GM19463 (cell line): ENCODE results near the gene ADAP2.
"Not testable (repeated sequence)": the region's sequence is repeated elsewhere in the genome, so short reads cannot be mapped to it uniquely, and the experiment has no call there.

Source experiments
- ATAC-seq: cut with Tn5 transposase; IDR thresholded peaks from one replicate; pipeline ENCODE4 v1.9.1; 2021; ENCODE audit warnings: mild to moderate bottlenecking, moderate library complexity; ENCODE audit not compliant: unreplicated experiment

Gene ADAP2, protein sequence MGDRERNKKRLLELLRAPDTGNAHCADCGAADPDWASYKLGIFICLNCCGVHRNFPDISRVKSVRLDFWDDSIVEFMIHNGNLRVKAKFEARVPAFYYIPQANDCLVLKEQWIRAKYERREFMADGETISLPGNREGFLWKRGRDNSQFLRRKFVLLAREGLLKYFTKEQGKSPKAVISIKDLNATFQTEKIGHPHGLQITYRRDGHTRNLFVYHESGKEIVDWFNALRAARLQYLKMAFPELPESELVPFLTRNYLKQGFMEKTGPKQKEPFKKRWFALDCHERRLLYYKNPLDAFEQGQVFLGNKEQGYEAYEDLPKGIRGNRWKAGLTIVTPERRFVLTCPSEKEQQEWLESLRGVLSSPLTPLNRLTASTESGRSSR

DNA sequence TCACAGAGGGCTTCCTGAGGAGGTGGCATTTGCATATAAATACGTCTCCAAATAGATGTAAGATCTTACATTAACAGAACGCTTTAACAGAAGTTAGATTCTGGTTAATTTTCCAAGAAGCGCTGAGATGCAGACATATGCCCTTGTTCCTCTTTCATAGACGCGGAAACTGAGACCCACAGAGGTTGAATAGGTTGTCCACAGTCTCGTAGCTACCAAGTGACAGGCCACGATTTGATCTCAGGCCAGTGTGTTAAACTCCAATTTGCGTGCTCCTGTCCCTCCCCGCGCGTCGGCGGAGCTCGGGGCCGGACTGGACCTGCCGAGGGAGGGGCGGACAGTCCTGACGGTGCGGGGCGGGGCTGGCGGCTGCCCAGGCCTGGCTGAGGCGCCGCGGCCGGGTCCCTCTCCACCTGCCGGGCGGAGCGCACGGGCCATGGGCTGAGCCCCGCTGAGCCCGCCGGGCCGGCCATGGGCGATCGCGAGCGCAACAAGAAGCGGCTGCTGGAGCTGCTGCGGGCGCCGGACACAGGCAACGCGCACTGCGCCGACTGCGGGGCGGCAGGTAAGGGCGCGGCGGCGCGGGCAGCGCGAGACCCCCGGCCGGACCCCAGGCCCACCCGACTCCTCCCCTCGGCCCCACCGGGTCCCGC, at the start of gene ADAP2:
ADAP2 (plus strand) TSS at position 402 of the 653 bp plus-strand sequence; CDS start at position 472, 70 bp downstream.
- ATAC-seq, result no peak

GRCh38 chr17:30886187-30886586, 35.6 kb upstream of the ADAP2 start:
- ATAC-seq, result no peak

DNA sequence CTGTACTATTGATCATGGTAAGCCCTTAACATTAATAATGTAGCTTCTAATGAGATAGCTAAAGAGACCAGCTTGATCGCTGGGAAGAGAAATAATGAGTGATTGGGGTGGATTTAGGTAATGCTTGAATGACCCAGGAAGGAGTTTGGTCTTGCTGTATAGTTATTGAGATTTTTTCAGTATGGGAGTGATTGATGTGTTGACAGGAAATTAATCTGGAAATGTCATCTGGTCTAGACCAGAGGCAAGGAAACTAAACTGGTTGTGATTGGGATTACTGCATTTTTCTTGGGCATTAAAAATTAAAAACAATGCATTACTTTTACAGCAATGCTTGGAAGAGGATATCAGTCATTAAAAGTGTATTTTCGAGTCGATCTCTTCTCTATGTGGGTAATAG, 27.5 kb upstream of the ADAP2 start:
- ATAC-seq, result no peak

GRCh38 chr17:30897311-30897710, 24.4 kb upstream of the ADAP2 start:
- no peak for ATAC-seq

- ATAC-seq, result peak; percentile 24
Observed at GRCh38 chr17:30905742-30906100, 16.0 kb upstream of the ADAP2 start.

- peak; percentile 91 for ATAC-seq
Observed at GRCh38 chr17:30906101-30906911, 15.4 kb upstream of the ADAP2 start, which contains the start of gene TEFM. TSS of gene TEFM (minus strand) at chr17:30906238. CDS start at chr17:30906198, 40 bp downstream.

DNA sequence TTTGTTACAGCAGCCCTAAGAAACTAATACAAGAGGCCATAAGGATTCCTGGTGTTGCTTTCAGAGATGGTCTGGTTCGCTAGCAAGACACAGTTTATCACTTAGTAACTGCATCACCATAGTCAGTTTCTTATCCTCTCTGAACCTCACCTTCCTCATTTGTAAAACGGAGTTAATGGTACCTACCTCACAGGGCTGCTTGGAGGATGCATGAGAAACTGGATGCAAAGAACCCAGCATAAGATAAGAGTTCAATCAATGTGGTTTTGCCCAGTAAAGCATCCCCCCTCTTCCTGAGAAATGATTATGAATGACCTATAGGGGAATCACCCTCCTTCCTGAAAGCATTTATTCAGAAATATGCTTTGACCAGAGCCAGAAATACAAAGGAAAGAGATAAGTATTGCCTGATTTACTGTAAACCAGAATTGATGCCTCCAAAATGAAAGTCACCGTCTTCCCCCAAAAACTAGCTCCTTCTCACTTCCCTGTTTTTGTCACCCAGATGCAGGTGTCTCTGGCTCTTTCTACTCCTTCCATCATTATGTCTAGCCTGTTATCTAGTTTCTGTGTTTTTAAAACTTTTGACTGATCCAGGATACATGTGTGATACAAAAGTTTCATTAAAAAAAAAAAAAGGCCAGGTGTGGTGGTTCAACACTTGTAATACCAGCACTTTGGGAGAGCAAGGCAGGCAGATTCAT, 12.9 kb upstream of the ADAP2 start:
- no peak for ATAC-seq

GRCh38 chr17:30910151-30910550, 11.6 kb upstream of the ADAP2 start:
- not testable (repeated sequence) for ATAC-seq

- no peak for ATAC-seq
Observed at GRCh38 chr17:30913955-30914354, 7.8 kb upstream of the ADAP2 start.

DNA sequence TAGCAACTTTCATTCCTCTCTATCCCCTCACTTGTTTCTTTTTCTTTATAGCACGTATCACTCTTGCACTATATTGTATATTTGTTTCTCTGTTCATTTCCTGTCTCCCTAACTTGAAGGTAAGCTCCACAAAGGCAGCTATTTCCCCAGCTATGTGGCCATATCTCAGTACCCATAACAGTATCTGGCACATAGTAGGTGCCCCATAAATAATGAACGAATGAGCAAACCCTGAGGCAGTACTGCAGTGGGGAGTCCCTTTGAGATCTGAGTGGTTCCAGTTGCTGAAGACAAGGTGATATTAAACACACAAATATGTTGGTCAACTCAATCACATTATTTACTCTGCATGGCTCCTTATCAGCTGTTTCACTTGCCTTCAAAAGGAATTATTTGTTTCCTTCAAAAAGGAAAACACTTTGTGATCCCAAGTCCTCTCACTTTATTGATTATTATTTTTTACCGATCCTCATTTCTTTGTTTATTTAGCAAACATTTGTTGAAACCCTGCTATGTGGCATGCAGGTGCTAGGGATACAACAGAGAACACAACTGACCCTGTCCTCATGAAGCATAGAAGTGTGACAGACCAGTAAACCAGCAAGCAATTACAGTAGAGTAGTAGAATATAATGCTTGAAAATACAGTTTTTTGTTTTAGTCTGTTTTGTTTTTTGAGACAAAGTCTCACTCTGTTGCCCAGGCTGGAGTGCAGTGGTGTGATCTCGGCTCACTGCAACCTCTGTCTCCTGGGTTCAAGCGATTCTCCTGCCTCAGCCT, 5.7 kb upstream of the ADAP2 start:
- ATAC-seq, result no peak

DNA sequence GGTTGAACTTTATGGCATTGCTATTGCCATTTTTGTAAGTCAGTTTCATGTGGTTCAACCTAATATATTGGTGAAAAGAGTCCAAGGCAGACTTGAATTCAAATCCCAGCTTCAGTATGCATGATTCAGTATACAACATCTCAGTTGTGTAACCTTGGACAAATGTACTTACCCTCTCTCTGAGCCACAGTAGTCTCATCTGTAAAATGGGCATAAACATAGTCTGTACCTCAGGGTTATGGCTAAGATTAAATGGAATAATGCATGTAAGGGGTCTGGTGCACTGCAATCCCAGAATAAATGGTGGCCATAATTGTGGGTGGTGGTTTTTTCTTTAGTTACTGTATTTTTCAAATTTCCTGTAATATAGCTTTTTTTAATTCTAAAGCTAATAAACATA, 4.7 kb upstream of the ADAP2 start:
- ATAC-seq, result no peak

- ATAC-seq, result no peak
Observed at GRCh38 chr17:30920282-30920681, 1.5 kb upstream of the ADAP2 start.

DNA sequence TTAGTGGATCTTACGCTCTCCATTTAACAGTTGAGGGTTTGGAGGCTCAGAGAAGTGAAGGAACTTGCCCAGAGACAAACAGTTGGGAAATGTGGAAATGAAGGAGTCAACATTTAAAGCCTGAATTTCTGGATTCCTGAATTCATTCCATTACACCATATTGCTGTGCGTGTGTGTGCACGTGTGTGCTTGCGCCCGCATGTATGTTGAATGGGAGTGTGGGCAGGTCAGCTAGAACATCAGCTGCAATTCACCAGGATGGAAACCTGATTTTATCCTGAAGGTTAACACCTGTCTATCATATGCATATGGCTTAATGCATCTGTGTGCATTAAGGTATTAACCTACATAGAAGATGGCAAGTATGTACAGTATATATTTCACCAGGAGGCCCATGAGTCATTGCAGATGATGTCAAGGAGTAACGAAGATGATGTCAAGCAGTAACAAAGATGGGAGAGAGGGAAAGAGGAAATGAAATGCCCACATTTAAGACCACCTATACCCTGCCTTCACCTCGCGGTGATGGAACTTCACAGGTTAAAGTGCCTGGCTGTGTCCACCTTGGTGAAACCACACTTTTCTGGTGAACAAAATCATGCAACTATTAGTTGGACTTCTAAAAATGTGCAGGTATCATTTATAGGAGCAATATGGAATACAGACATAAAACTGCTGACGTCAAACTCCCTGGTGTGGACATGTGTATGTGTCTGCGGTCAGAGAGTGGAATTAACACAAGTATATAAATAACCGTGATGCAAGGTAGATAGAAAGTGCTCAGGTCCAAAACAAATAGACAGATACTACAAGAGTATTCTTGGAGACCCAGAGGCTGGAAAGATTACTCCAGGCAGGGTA, 832 bp upstream of the ADAP2 start:
- ATAC-seq, result no peak

DNA sequence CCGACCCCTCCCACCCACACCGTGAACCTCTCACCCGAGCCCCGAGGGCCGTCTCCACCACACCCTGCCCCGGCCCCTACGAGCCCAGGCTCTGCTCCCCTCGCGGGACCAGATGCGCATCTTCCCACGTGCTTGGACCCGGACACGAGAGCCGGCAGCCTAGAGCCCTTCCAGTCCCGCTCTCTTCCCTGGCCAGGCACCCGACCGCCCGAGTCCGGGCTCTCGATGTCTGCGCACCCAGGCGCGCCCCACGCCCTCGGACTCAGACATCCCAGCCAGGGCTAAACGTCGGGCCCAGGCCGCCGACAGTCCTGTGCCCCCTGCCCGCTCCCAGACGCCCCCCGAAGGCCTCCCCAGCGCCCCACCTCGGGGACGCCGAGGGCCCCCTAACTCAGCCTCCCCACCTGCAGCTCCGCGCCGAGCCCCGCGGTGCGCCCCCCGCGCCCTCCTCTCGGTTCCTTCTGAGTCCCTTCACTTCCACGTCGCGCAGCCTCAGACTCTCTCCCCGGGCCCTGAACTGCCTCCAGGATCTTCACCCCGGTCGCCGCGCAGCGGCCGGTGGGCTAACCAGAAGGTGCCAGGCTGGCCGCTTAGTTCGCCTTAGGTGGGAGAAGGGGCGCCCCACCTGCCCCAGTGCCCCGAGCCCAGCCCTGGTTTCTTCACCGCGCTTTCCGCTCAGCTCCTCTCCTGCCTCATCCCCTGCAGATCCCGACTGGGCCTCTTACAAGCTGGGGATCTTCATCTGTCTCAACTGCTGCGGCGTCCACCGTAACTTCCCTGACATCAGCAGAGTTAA, 688 bp downstream of the ADAP2 start:
- no peak for ATAC-seq

- no peak for ATAC-seq
Observed at GRCh38 chr17:30924341-30924740, 2.6 kb downstream of the ADAP2 start.

GRCh38 chr17:30926516-30926915, 4.8 kb downstream of the ADAP2 start:
- no peak for ATAC-seq

GRCh38 chr17:30927756-30928155, 6.0 kb downstream of the ADAP2 start:
- no peak for ATAC-seq

DNA sequence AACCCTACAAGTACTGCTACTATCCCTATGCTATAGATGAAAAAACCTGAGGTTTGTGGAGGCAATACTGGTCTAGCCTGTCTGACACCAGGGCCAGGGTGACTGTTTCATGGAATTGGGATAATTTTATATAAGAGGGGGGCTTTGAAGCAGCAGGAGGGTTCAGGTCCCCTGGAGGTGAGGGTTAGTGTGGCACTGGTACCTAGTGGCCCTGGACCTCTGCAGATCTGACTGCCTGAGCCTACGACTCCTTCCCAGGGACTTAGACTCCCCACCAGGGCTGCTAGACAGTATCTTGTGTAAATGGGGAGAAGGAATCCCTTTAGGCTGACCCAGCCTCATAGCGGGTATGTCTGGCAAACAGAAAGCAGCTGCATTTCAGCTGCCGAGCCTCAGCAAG, 6.8 kb downstream of the ADAP2 start:
- no peak for ATAC-seq
